Measurements from ENCODE around the gene EPB41L4A.
A peak's percentile ranks its signal among the peaks of the same experiment; 100 is the strongest.

EPB41L4A gene

DNA sequence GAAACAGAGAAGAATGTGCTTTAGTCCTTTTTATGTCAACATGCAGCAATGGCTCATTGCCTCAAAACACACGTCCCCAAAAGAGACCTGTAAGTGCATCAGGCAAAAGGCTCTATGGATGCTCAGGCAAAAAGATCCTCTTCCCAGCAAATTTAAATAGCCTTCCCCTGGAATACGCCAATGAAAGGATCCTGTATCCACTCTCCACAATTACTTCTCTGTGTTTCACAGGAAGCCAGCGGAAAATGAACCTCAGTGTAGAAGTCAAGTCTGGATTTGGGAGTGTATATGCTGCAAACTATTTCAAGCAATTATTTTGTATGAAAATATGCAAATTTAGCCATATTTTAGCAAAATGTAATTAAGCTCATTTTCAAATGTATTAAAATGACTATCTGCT, 217.9 kb downstream of the EPB41L4A start:
- FAIRE-seq = no peak

DNA sequence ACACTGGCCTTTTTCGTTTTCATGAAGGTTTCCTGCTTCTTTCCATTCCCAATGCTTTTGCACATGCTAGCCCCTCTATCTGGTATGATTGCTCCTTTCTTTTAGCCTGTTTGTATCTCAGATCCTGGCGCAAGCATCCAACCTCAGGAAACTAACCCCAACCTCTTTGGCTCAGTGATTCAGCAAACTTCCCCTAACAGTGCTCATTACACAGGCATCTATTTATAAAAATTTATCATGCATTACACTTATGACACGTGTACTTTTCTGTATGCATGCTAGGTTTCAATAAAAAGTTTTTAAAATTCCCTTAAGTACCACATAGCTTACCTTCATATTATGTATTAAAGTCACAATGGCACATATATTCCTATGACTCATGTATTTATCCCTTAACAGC, 218.9 kb downstream of the EPB41L4A start:
- no peak for FAIRE-seq

DNA sequence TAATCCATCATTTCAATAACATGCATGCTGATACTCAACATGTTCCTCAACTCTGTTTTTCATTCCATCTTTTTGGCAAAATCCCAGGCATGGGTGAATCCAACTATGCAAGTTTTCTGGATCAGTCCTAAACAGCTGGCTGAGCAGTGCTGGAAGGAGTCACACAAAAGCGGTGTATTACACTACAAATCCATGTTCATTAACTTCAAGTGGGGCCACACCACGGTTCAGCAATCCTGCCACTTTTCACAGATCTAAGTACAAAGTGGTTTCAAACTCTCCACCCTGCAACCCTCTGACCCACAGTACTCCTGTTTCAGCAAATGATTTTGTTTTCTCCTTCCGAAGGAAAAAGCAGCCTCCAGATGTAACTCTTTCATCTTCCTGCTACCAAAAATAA, 222.5 kb downstream of the EPB41L4A start:
- FAIRE-seq = no peak

DNA sequence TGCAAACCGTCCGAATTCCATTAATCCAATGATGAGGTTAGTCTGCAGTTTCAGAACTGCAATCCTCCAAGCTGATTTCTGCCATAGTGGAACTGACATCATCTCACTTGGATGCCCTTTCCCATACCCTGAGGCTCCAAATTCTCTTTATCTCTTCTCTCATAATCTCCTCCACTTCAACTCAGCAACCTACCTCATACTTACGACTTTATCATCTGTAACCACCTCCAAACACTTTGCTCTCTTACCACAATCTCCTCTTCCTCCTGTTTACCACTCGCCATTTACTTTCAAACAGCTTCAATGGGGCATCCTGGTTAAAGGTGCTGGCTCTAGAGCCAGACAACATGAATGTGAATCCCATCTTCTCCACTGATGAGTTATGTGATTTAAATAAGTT, 223.2 kb downstream of the EPB41L4A start:
- FAIRE-seq = no peak

DNA sequence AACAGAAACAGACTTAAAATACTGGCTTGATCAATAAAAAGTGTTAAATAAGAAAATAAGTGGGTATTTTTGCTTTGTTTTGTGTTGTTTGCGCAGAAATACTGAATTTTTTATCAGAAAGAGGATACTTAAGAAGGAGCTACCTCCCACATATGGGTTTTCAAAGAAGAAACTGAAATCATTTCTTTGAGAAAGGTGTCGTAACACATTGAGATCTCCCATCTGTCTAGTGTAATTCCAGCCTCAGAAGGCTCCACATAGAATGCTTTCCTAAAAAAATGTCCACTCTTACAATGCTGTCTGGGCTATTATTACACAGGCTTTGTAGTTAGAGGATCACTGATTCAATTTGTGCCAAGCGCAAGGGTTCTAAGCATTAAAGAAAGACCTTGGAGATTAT, 226.2 kb downstream of the EPB41L4A start:
- no peak for FAIRE-seq

DNA sequence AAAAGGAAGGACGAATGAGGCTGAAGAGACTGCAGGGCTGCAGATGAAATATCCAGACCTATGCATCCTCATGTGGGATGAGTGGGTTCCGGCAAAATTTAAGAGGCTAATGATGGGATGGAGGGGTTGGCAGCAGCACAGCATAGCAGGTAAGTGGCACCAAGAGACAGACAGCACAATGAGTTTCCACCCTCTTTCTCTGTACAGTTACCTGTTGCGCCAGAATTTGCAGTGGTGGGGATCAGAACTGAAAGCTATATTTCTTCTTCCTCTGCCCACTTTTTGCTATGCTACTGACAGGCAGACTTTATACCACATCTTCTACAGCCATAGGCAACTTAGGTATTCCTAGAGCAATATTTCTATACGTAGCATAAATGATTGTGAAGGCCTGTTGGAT, 227.0 kb downstream of the EPB41L4A start:
- no peak for FAIRE-seq

DNA sequence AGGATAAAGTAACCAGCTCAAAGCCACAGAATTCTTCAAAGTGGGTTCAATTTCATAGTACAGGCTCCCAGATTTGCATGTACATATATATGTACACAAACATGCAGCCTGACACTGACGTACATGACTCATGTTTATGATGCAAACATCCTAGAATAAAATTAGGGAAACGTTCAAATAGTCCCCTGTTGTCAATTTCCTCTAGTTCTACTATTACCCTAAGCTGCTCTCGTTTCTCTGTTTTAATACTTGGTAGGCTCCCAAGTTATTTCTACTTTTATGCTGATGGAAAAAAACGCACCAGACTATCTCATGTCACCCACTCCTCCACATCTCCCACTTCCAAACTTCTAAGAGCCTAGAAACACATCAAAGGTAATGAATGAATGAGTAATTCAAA, 229.7 kb downstream of the EPB41L4A start:
- FAIRE-seq = no peak

DNA sequence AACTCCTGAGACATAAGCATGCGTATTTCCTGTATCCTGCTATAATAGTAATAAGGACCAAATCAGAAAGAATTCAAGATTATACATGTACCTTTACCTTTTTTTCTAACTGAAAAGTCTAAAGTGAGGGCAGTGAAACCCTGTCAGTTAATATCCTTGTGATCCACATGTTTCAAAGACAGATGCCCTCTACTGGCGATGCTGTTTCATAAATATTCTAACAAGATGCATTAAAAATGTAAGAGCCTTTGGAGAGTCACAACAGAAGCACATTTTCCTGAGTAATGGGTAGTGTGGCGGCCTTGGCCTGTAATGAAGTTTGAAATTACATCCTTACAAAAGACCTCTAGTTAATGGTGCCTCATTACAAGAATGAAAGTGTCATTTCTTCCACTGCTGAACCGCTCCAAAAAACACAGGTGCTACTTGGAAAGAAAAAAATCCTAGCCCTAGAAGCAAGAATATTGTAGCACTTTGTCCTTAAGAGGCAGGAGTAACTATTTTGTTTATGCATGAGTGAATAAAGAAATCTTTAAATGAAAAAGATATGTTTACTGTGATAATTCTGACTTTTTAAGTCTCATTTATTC, 232.6 kb downstream of the EPB41L4A start:
- peak; percentile 75 for FAIRE-seq

DNA sequence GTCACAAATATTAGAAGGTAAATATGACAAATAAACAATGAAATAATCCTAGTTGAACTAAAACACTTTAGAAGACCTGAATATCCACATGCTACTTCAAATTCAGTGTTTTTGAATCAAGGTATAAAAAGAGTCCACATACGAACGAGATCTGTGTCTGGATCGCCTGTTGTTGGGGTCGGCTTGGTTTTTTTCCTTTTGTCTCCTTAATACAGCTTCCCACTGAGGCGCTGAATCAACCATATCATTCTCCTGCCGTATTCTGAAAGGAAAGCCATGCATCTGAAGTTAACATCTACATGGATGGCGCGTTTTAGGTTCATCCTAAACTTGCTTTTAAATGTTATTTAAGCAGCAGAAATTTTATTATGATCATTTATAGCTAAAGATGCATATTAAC, 235.2 kb downstream of the EPB41L4A start:
- no peak for FAIRE-seq

DNA sequence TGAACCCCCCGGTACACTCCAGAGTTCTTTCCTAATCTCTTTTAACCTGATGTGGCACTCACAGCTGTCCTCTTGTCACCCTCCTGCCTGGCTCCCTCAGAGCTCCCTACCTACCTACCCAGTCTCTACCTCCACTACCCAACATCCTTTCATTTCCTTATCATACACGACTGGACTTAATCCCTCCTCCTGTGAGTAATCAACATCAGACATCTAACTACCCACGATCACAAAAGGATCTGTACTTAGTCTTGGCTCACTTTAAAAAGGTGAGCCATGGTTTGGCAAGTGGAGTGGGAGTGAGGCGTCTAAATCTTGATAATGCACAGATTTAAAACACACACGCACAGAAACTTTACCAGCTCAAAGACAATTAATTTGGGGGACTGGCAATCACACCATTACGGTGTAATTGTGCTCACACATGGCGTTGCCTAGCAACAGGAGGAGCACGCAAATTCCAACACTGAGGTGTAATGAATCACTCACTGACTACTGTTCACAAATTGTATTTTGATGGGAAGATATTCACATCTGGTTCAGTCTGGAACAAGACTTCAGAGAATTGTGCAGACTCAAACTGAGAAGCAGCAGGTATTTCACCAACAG, 235.9 kb downstream of the EPB41L4A start:
- FAIRE-seq = no peak

DNA sequence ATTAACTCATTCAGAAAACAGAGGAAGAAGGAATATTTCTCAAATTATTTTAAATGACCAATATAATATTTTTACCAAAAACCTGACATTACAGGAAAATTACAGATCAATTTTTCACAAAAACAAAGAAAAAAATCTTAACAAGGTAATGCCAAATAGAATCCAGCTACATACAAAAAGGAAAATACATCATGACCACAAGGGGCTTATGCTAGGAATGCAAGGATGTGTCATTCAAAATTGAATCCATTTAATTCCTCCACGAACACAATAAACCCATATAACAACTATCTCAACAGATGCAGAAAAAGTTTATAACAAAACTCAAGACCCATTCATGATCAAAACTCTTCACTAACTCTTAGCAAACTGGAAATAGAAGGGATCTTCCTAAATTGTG, 239.8 kb downstream of the EPB41L4A start:
- FAIRE-seq = no peak

DNA sequence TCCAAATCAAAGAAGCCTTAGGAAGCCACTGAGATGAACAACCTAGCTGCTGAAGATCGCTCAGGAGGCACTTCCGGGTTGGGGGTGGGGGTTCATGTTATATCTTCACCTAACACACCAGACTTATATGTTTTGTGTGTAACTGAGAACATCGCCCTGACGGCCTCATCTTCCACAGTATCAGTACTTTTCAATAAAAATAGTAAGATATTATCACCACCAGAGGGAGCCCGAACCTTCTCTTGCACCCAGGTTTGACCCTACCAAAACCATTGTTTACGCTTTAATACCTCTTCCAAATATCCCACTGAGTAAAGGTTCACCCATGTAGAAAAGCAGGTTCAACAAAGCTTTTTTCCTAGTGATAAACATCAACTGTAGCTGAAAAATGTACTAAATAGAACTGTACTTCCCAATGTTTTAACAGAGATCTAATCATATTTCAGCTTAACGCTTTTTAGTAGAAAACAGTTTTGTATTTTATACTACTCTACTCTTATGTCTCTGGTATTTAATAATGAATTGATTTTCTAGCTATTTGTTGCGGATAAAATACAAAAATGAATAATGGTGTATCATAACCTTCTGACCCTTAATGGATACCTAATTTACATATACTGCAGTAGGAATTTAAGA, 244.0 kb downstream of the EPB41L4A start:
- peak; percentile 74 for FAIRE-seq

DNA sequence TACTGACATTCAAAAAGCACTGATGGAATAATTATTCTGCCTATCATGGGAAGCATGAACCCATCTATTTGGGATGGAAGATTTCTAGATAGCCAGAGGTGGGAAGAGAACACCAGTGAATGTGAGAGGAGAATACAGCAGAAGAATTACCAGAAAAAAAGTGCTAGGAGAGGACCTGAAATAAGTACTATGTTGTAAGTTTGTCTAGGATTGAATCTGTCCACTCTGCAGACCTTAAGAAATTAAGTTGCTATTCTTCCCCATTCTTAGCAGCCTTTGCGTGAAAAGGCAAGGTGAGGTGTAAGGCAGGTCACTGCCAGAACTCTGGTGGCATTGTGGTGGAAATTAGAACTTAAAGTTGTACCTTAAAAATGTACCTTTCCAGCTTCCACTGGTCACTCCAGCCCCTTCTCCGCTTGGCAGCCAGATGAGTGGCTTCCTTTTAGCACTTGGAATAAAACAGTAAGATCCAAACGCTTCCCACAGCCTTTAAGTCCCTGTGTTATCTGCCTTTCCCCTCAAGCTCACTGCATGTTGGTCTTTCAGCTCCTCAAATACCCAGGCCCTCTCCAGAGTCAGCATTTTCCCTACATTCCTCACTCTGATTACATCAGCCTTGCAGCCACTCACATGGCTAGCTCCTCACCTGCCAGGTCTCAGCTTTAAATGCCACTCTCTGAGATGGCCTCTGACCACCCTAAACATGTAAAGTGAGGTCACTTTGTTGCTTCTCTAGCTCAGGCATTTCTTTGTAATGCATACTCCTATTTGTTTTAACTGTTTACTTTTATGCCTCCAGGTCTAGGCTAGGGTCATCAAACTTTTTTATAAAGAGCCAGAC, 253.0 kb downstream of the EPB41L4A start:
- FAIRE-seq = peak; percentile 83

DNA sequence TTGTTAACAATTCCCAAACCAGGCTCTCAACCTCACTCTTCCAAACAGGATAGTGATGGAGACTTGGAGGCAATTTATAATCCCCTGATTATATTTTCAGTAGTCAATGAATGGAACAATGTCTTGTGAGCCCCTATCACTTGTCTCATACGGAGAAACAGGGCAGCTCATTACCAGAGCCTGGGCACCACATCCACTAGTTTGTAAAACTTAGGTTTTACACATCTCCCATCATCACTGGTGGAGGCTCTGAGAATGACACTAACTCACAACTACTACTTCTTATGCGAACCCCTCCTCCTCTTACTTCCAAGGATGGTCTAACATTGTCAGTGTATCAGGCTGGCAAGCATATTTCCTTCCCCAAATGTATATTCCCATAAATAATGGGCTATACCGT, 253.7 kb downstream of the EPB41L4A start:
- no peak for FAIRE-seq

DNA sequence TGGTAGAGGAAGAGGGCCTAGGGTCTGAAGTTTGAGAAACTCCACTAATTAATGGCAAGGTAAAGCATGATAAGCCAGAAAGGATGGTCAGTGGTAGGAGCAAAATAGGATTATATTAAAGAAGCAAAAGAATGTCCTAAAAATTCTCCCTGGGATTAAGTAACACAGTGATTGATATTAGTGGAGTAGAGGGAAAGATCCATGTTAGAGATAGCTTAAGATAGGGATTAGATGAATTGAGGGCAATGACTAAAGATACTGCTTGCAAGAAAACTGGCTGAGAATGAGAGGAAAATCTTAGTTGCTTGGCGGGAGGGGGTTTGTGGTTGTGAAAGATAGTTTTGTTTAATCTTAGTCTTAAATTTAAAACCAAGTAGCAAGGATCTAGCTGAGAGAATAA, 255.6 kb downstream of the EPB41L4A start:
- FAIRE-seq = no peak

DNA sequence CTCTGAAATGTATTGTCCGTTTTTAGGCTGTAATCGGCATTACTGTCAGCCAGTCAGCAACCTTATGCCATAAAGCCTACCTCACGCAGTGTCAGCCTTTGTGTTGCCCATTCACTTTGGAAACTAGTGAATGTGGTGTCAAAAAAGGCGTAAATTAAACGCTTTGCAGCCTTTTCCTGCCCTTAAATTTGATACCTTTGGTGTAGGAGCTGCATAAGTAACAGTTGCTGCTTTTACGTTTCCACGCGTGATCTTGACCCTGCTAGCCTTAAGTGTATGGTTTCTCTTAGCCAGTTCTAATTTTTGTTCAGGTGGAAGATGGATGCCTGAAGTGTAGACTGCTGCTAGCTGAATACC, 257.7 kb downstream of the EPB41L4A start:
- no peak for FAIRE-seq

DNA sequence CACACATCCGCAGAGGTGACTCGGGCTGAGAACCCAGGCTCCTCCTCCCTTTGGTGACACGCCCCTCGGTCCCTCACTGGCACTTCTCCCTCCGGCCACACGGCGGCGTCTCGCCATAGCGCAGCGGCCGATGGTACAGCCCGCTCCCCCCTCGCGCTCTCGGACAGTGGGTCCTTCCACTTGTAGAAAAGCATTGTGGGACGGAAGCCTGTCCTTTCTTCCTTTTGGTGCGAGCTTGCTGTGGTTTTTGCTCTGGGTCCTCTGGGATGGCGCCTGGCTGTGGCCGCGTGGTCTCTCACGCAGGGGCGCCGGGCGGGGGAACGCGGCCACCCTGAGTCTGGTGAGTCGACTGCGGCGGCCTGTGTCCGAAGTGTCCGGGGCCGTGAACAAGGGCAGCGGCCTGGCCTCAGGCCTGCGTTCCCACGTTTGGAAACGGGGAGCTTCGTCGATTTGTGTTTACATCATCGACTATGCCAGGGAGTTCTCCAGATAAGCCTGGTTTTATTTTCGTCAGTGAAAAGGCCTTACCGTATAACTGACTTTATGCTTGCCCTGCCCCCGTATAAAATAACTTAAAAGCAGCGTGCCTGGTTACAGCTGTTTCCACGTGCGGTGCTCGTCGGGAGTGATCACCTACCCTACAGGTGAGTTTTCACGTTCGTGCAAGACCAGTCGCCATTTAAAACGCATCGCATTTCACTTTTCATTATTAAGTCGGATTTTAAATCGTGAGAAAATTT, 258.3 kb downstream of the EPB41L4A start:
- peak; percentile 86 for FAIRE-seq

DNA sequence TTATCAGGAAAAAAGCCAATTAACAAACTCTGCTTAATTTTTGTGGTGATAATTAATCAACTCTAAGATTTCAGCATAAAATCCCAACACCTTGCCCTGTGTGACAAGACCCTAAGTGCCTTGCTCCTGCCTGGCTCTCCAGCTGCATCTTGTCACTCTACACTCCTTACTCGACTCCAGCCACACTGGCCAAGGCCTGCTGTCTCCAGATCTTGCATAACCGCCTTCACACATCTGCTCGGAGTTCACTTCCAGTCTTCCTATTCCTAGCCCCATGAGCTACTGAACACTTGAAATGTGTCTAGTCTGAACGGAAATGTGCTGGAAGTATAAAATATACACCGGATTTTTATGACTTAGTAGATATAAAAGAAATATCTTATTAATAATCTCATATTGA, 259.6 kb downstream of the EPB41L4A start:
- no peak for FAIRE-seq

DNA sequence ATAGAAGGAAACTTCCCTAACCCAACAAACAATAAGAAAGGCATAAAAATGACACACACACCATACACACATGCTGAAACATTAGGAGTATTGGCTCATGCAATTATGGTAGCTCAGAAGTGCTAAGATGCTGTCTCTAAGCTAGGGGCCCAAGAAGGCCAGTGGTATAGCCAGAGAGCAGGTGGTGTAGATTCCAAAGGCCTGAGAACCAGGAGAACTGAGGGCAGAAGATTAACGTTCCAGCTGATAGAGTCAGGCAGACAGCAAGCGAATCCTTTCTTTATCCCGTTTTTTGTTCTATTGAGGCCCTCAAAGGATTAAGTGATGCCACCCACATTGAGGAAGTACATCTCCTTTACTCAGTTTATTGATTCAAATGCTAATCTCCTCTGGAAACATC, 262.9 kb downstream of the EPB41L4A start:
- FAIRE-seq = no peak

DNA sequence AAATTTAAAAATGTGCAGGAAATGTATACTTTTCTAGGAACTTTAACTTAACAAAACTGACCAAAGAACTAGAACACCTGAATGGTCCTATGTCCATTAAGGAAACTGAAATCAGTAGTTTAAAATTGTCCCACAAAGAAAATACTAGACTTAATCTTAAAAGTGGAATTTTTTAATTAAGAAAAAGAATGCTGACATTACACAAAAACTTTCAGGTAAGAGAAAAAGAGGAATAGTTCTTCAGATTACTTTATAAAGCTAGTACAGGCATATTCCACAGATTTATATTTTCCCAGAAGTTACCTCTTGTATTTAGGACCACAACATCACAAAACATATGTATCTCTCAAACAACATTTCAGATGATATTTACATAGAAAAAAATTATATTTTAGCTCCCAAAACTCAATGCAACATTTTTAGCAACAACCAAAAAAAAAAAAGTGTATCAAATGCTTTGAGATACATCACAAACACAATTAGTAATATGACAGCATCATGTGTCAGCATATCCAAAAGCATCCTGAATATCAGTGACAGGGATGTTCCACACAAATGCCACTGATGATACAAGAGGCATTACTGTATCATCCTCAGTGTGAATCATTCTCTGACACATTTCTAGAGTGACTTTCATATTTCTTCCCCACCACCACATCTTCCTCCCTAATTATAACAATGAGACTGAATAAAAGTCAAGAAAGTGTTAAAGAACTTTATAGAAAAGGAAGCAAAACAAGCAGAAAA, 264.0 kb downstream of the EPB41L4A start:
- no peak for FAIRE-seq

DNA sequence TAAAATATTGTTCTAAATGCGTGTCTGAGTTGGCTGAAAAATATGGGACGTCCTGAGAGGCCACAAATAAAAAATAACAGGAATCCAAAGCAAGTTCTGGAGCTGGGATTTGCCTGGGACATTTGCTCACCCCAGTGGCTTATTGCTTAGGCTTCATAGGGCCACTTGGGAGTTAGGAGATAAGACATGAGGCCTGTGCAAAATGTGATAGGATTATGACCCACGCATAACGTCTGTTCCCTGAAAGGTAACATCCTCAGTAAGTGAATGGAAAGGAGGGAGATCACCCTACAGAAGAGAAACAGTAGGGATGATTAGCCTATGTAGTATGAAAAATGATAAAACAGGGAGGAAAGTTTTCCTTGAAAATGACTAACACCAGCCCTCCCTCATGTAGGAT, 269.4 kb downstream of the EPB41L4A start:
- no peak for FAIRE-seq
